A673 (cell line): ENCODE data around the gene PACRG. TPM values are rescaled to one million over a fixed set of nuclear protein-coding genes. Genes with fewer than 3 reads are reported as not detected.

Experiments used
- BruUV-seq: library from RNA; stranded (reverse); fragments of 400-500 nt; replicated peaks from 2 replicates; lab custom pipeline; 2021; lab: Mats Ljungman, UMichigan
- CTCF ChIA-PET: fragments of 300-600 bp; sonication (Branson Sonifier 250); formaldehyde crosslinking; loops from one replicate; lab custom pipeline; 2022; ENCODE audit warnings: antibody characterized with exemption; lab: Charles Lee
- POLR2A ChIA-PET: fragments of 300-600 bp; sonication (Branson Sonifier 250); formaldehyde crosslinking; loops from one replicate; lab custom pipeline; 2022; ENCODE audit warnings: antibody characterized with exemption; ENCODE audit not compliant: low non-redundant PET; lab: Charles Lee
- DNase-seq: peaks from one replicate; pipeline ENCODE4 v3.0.0-alpha.2; 2015; ENCODE audit warnings: low spot score
- H3K27ac ChIP-seq: fragments of 200-600 bp; sonication (generic); 2 replicates; pipeline ENCODE4 v1.5.1; 2016; ENCODE audit warnings: mixed run types, low read depth, mild to moderate bottlenecking, mixed read lengths, antibody characterized with exemption, low read length; ENCODE audit not compliant: poor library complexity, severe bottlenecking
- H3K27me3 ChIP-seq: fragments of 200-600 bp; sonication (generic); replicated peaks from 2 replicates; pipeline ENCODE4 v1.6.1; 2017; ENCODE audit warnings: mixed run types, low read depth, mild to moderate bottlenecking, mixed read lengths, antibody characterized with exemption, low read length; ENCODE audit not compliant: insufficient read depth, poor library complexity
- H3K36me3 ChIP-seq: fragments of 200-600 bp; sonication (generic); 2 replicates; pipeline ENCODE4 v1.6.1; 2016; ENCODE audit warnings: mixed run types, mild to moderate bottlenecking, mixed read lengths, antibody characterized with exemption, low read length; ENCODE audit not compliant: insufficient read depth, poor library complexity, severe bottlenecking
- H3K4me1 ChIP-seq: fragments of 200-600 bp; sonication (generic); 2 replicates; pipeline ENCODE4 v1.6.1; 2017; ENCODE audit warnings: mixed run types, mild to moderate bottlenecking, mixed read lengths, antibody characterized with exemption, low read length; ENCODE audit not compliant: insufficient read depth, poor library complexity, severe bottlenecking
- H3K4me3 ChIP-seq: fragments of 200-600 bp; sonication (generic); 2 replicates; pipeline ENCODE4 v1.5.1; 2016; ENCODE audit warnings: low read depth, mixed run types, mild to moderate bottlenecking, mixed read lengths, low read length; ENCODE audit not compliant: poor library complexity, severe bottlenecking
- H3K9me3 ChIP-seq: fragments of 200-600 bp; sonication (generic); 2 replicates; pipeline ENCODE4 v1.6.1; 2016; ENCODE audit warnings: mixed run types, low read depth, mild to moderate bottlenecking, mixed read lengths, antibody characterized with exemption, low read length; ENCODE audit not compliant: poor library complexity, severe bottlenecking
- CTCF ChIP-seq: fragments of 300-800, 200-600 bp; sonication (generic); conservative IDR thresholded peaks from 2 replicates; pipeline ENCODE4 v1.5.1; 2017; ENCODE audit warnings: low read depth, mild to moderate bottlenecking, antibody characterized with exemption, low read length, moderate library complexity, mixed read lengths
- EZH2 ChIP-seq: fragments of 200-600 bp; sonication (generic); IDR thresholded peaks from 2 replicates; pipeline ENCODE4 v1.6.1; 2017; ENCODE audit warnings: borderline replicate concordance, low read depth, mild to moderate bottlenecking, mixed read lengths, antibody characterized with exemption, low read length; ENCODE audit not compliant: poor library complexity, severe bottlenecking
- intact Hi-C: fragments of 100-400 bp; cut with micrococcal nuclease; formaldehyde crosslinking; loops from one replicate; pipeline ENCODE4 v1.10.0; 2022; ENCODE audit not compliant: unreplicated experiment
- total RNA-seq: library from RNA; stranded (reverse); gene quantifications from 2 replicates; pipeline ENCODE4 v1.2.3, GENCODE V29; 2021

The PACRG gene
- total RNA-seq, 1 experiment from 2014 or later, result not detected

GRCh38 chr6:162719528-162719927 lies 8.2 kb upstream of the PACRG start:
- CTCF ChIA-PET, result no interaction called here
- no peak for DNase-seq
- no peaks in the 10 kb centered on the region for H3K27me3 ChIP-seq

GRCh38 chr6:162721404-162721687 lies 6.4 kb upstream of the PACRG start:
- TF ChIP-seq CTCF (no peak), EZH2 (no peak)
- H3K4me3 ChIP-seq, result no peak overlapping the region
- no peaks in the 10 kb centered on the region for H3K4me1 ChIP-seq
- BruUV-seq, result no TSS peak
- H3K27ac ChIP-seq, result no peak overlapping the region
- intact Hi-C loops, result no loop called here
- CTCF ChIA-PET, result no interaction called here
- no peaks in the 10 kb centered on the region for H3K36me3 ChIP-seq
- no peak for DNase-seq
- POLR2A ChIA-PET, result no interaction called here
- H3K27me3 ChIP-seq, result no peaks in the 10 kb centered on the region
- H3K9me3 ChIP-seq, result no peaks in the 10 kb centered on the region

More at GRCh38 chr6:162719528-162719927, 8.2 kb upstream of the PACRG start:
- POLR2A ChIA-PET, result no interaction called here
- Histone ChIP-seq H3K4me1 (no peaks in the 10 kb centered on the region), H3K27ac (no peak overlapping the region), H3K9me3 (no peaks in the 10 kb centered on the region), H3K4me3 (no peak overlapping the region), H3K36me3 (no peaks in the 10 kb centered on the region)
- intact Hi-C loops, result no loop called here
- TF ChIP-seq EZH2, result no peak
- no peak for TF ChIP-seq CTCF
- BruUV-seq, result no TSS peak

- no peaks in the 10 kb centered on the region for H3K4me1 ChIP-seq
- TF ChIP-seq EZH2 (no peak), CTCF (no peak)
- no peak overlapping the region for H3K4me3 ChIP-seq
- ChIA-PET CTCF (no interaction called here), POLR2A (no interaction called here)
- intact Hi-C loops, result no loop called here
- no peaks in the 10 kb centered on the region for H3K9me3 ChIP-seq
- H3K27me3 ChIP-seq, result no peaks in the 10 kb centered on the region
- BruUV-seq, result no TSS peak
- H3K27ac ChIP-seq, result no peak overlapping the region
- DNase-seq, result no peak
- no peaks in the 10 kb centered on the region for H3K36me3 ChIP-seq
These were observed 5.5 kb upstream of the PACRG start for GRCh38 chr6:162722226-162722625.
